ENCODE measurements around the gene GPRC5C. TPM values are rescaled to one million over a fixed set of nuclear protein-coding genes. Genes with fewer than 3 reads are reported as not detected.

The GPRC5C gene
- total RNA-seq, 3 donors from 2014 or later: 24.3 to 69.2 (median 40.3) TPM

- H3K4me1 ChIP-seq: peaks cover 9 to 29% of the 10 kb centered on the region in 2 donors
- peak in 2 of 3 donors; percentile 64 to 72 for TF ChIP-seq POLR2AphosphoS5 (IDR thresholded peaks at IDR 0.05)
- TF ChIP-seq POLR2A (IDR thresholded peaks at IDR 0.05): no peak
- peak in 1 of 3 donors; percentile 48 for TF ChIP-seq CTCF (IDR thresholded peaks at IDR 0.05)
- intact Hi-C loops (cut with DNase I; ENCODE audit: low total_unique reads): no loop called here
These were observed 14.9 kb downstream of the GPRC5C start for GRCh38 chr17:74446551-74447500.

GRCh38 chr17:74447628-74448159 lies 15.8 kb downstream of the GPRC5C start:
- Histone ChIP-seq H3K4me3 (no peak overlapping the region), H3K36me3 (no peaks in the 10 kb centered on the region), H3K4me1 (peaks cover 6 to 27% of the 10 kb centered on the region in 2 donors), H3K27ac (peak overlapping the region; percentile 88 to 90), H3K9me3 (no peaks in the 10 kb centered on the region), H3K27me3 (no peaks in the 10 kb centered on the region)
- DNase-seq (ENCODE audit: low spot score in 2 of 2): no peak
- TF ChIP-seq POLR2AphosphoS5 (IDR thresholded peaks at IDR 0.05) (no peak), CTCF (IDR thresholded peaks at IDR 0.05) (no peak), POLR2A (IDR thresholded peaks at IDR 0.05) (no peak)
- intact Hi-C loops (cut with DNase I; ENCODE audit: low total_unique reads): no loop called here

More at GRCh38 chr17:74446551-74447500, 14.9 kb downstream of the GPRC5C start:
- Histone ChIP-seq H3K36me3 (no peaks in the 10 kb centered on the region), H3K27ac (peak overlapping the region; percentile 88 to 90), H3K27me3 (no peaks in the 10 kb centered on the region), H3K4me3 (peak overlapping the region in 1 of 3 donors; percentile 39), H3K9me3 (no peaks in the 10 kb centered on the region)
- DNase-seq (ENCODE audit: low spot score in 2 of 2): peak; percentile 67 to 95

- DNase-seq (ENCODE audit: low spot score in 2 of 2): no peak
- H3K4me1 ChIP-seq: peaks cover 5 to 18% of the 10 kb centered on the region in 2 donors
- intact Hi-C loops (cut with DNase I; ENCODE audit: low total_unique reads): no loop called here
These were observed 16.9 kb downstream of the GPRC5C start for GRCh38 chr17:74448756-74449155.

GRCh38 chr17:74449306-74449705 lies 17.4 kb downstream of the GPRC5C start:
- H3K27ac ChIP-seq: peak overlapping the region; percentile 29 to 81
- no peaks in the 10 kb centered on the region for H3K27me3 ChIP-seq
- intact Hi-C loops (cut with DNase I; ENCODE audit: low total_unique reads): no loop called here
- TF ChIP-seq POLR2A (IDR thresholded peaks at IDR 0.05): no peak
- no peak for TF ChIP-seq POLR2AphosphoS5 (IDR thresholded peaks at IDR 0.05)
- TF ChIP-seq CTCF (IDR thresholded peaks at IDR 0.05): no peak
- no peaks in the 10 kb centered on the region for H3K9me3 ChIP-seq
- H3K36me3 ChIP-seq: no peaks in the 10 kb centered on the region
- no peak overlapping the region for H3K4me3 ChIP-seq
- no peak for DNase-seq (ENCODE audit: low spot score in 2 of 2)
- H3K4me1 ChIP-seq: peaks cover 5 to 15% of the 10 kb centered on the region in 2 donors

More at GRCh38 chr17:74448756-74449155, 16.9 kb downstream of the GPRC5C start:
- no peaks in the 10 kb centered on the region for H3K27me3 ChIP-seq
- H3K4me3 ChIP-seq: no peak overlapping the region
- peak overlapping the region; percentile 29 to 81 for H3K27ac ChIP-seq
- TF ChIP-seq POLR2AphosphoS5 (IDR thresholded peaks at IDR 0.05): no peak
- TF ChIP-seq POLR2A (IDR thresholded peaks at IDR 0.05): no peak
- no peak for TF ChIP-seq CTCF (IDR thresholded peaks at IDR 0.05)
- no peaks in the 10 kb centered on the region for H3K36me3 ChIP-seq
- H3K9me3 ChIP-seq: no peaks in the 10 kb centered on the region

GRCh38 chr17:74449773-74450172 lies 17.9 kb downstream of the GPRC5C start:
- intact Hi-C loops (cut with DNase I; ENCODE audit: low total_unique reads): no loop called here
- DNase-seq (ENCODE audit: low spot score in 2 of 2): no peak
- H3K27ac ChIP-seq: peak overlapping the region; percentile 29 to 81
- no peak overlapping the region for H3K4me3 ChIP-seq
- H3K4me1 ChIP-seq: peaks cover 5 to 15% of the 10 kb centered on the region in 2 donors
- H3K27me3 ChIP-seq: no peaks in the 10 kb centered on the region
- no peak for TF ChIP-seq POLR2AphosphoS5 (IDR thresholded peaks at IDR 0.05)
- no peak for TF ChIP-seq CTCF (IDR thresholded peaks at IDR 0.05)
- TF ChIP-seq POLR2A (IDR thresholded peaks at IDR 0.05): no peak
- H3K9me3 ChIP-seq: no peaks in the 10 kb centered on the region
- no peaks in the 10 kb centered on the region for H3K36me3 ChIP-seq
